WERI-Rb-1 (cell line): Measurements from ENCODE around the gene LRPPRC.

ENCODE experiments used
- DNase-seq: peaks from one replicate; pipeline ENCODE4 v3.0.0-alpha.2; 2020
- H3K27ac ChIP-seq: fragments of 250-450 bp; sonication (Bioruptor Pico); 2 replicates; pipeline ENCODE4 v1.5.1; 2020; ENCODE audit warnings: mild to moderate bottlenecking, moderate library complexity
- H3K27me3 ChIP-seq: fragments of 250-450 bp; sonication (Bioruptor Pico); 2 replicates; pipeline ENCODE4 v1.5.1; 2021; ENCODE audit warnings: mild to moderate bottlenecking, low read depth, moderate library complexity; ENCODE audit not compliant: insufficient read depth, severe bottlenecking
- H3K36me3 ChIP-seq: fragments of 250-450 bp; sonication (Bioruptor Pico); 2 replicates; pipeline ENCODE4 v1.5.1; 2020; ENCODE audit warnings: mild to moderate bottlenecking, moderate library complexity
- H3K4me3 ChIP-seq: 2 replicates; pipeline ENCODE4 v1.5.1; 2011; ENCODE audit warnings: low read depth, mild to moderate bottlenecking, control low read depth, low read length
- H3K9me3 ChIP-seq: fragments of 250-450 bp; sonication (Bioruptor Pico); 2 replicates; pipeline ENCODE4 v1.5.1; 2021; ENCODE audit warnings: mild to moderate bottlenecking, moderate library complexity; ENCODE audit not compliant: severe bottlenecking
- TF ChIP-seq, protein P1 (sequence below): IDR thresholded peaks from 2 replicates; pipeline ENCODE4 v1.5.1; 2011; ENCODE audit warnings: low read depth, mild to moderate bottlenecking, control low read depth, inconsistent platforms, low read length

LRPPRC gene

DNA sequence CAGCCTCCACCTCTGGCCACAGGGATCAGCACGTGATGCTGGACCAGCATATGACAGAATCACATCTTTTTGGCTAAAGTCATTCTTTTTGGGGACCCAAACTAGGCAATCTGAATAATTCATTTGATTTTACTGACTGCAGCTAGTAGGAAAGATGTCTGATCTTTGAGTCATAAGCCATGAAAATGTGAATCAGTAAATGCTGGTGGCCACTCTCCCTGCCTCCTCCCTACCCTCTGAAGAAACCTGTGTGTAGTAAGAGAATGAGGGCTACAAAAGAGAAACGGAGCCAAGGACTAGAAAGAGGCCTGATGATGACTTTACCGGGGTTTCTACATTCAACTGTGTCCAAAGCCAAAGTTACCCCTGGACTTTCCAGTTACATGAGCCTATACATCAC, 10.1 kb upstream of the LRPPRC start:
- no peaks in the 10 kb centered on the region for H3K27me3 ChIP-seq
- TF ChIP-seq, protein P1, sequence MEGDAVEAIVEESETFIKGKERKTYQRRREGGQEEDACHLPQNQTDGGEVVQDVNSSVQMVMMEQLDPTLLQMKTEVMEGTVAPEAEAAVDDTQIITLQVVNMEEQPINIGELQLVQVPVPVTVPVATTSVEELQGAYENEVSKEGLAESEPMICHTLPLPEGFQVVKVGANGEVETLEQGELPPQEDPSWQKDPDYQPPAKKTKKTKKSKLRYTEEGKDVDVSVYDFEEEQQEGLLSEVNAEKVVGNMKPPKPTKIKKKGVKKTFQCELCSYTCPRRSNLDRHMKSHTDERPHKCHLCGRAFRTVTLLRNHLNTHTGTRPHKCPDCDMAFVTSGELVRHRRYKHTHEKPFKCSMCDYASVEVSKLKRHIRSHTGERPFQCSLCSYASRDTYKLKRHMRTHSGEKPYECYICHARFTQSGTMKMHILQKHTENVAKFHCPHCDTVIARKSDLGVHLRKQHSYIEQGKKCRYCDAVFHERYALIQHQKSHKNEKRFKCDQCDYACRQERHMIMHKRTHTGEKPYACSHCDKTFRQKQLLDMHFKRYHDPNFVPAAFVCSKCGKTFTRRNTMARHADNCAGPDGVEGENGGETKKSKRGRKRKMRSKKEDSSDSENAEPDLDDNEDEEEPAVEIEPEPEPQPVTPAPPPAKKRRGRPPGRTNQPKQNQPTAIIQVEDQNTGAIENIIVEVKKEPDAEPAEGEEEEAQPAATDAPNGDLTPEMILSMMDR = no peak
- H3K4me3 ChIP-seq = no peak overlapping the region
- no peak for DNase-seq
- H3K9me3 ChIP-seq = no peaks in the 10 kb centered on the region
- H3K36me3 ChIP-seq = no peaks in the 10 kb centered on the region
- H3K27ac ChIP-seq = no peak overlapping the region

DNA sequence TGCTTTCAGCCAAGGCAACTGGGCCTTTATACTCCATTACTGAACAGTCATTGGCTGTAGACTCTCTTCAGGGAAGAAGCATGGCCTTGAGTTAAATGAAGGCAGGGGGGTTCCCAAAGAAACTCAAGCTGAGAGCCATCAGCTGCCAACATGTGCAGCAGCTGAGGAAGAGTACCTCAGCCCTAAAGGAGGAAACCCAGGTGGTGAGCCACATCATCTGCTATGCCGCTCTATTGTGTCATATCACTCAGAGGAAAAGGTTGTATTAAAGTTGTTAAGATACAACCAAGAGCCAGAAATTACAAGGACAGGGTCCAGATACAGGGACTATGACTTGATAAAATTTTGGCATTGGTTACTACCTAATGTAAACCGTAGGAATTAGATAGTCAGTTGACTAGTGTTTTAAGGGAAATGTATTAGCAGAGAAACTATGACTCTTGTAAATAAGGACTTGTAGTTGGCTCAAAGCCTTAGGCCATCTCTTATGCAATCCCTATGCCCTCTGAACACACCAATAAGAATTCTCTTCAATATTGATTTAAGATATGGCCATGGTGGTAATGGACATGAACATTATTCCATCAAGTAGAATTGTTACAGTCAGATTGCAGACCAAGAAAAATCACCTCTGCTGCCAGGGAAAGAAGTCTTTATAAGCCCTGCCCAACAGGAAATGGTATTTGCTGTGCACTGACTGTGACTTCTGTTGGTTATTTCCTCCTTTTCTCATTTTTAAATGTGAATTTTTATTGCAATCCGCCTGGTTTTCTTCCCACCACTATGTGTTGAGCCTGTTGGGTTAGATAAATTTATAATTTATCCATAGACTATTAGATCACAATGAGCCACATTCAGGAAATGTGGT, 9.2 kb upstream of the LRPPRC start:
- H3K9me3 ChIP-seq = no peaks in the 10 kb centered on the region
- no peak for DNase-seq
- H3K36me3 ChIP-seq = no peaks in the 10 kb centered on the region
- no peaks in the 10 kb centered on the region for H3K27me3 ChIP-seq
- TF ChIP-seq, protein P1 = no peak
- no peak overlapping the region for H3K4me3 ChIP-seq
- no peak overlapping the region for H3K27ac ChIP-seq

DNA sequence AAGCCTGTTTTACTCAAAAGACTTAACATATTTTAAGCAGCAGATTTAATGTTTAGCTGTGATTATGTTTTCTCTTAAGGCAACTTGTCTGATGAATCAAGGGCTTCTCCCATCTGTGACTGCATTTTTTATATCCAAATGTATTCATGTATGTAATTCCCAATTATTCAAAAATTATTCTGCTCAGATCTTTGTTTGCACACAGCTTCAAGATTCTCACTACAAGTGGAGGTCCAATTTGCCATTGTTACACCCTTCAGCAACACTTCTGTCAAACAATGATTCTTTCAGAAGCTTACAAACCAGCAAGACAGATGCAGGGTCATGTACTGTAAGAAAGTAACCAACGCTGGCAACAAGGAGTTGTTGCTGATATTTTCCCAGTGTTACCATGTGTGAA, 5.9 kb upstream of the LRPPRC start:
- H3K36me3 ChIP-seq = no peaks in the 10 kb centered on the region
- H3K4me3 ChIP-seq = no peak overlapping the region
- no peaks in the 10 kb centered on the region for H3K27me3 ChIP-seq
- TF ChIP-seq, protein P1 = no peak
- DNase-seq = no peak
- H3K9me3 ChIP-seq = no peaks in the 10 kb centered on the region
- no peak overlapping the region for H3K27ac ChIP-seq

DNA sequence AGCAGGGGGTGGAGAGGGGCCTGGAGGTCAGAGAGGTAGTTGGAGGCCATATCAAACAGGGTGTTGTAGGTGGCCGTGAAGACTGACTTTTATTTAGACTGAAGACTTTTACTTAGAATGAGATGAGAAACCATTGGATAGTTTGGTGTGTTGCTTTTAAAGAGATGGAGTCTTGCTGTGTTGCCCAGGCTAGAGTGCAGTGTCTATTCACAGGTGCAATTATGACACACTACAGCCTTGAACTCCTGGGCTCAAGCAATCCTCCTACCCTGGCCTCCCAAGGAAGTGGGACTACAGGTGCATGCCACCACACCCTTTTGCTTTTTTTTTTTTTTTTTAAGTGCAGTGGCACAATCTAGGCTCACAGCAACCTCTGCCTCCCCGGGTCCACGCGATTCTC, 2.5 kb upstream of the LRPPRC start:
- H3K27me3 ChIP-seq = no peaks in the 10 kb centered on the region
- DNase-seq = no peak
- TF ChIP-seq, protein P1 = no peak
- H3K27ac ChIP-seq = no peak overlapping the region
- H3K4me3 ChIP-seq = no peak overlapping the region
- no peaks in the 10 kb centered on the region for H3K9me3 ChIP-seq
- H3K36me3 ChIP-seq = peaks cover 23% of the 10 kb centered on the region

DNA sequence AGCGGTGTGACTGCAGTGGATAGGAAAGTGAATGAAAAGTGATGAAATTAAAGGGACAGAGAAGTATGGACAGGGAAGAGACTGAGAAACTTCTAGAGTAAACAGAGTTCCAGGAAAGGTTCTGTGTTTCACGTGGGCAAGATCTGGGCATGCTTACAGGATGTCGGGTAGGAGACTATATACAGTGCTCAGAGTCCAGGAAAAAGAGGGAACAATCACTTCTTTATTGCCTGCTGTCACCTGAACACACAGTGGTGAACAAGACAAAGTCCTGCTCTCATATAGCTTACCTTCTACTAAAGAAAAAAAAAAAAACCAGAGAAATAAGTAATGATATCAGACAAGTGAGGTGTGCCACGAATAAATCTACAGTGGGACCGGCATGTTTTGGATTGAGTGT, 2.4 kb downstream of the LRPPRC start:
- H3K27me3 ChIP-seq = no peaks in the 10 kb centered on the region
- TF ChIP-seq, protein P1 = no peak
- no peaks in the 10 kb centered on the region for H3K9me3 ChIP-seq
- no peak overlapping the region for H3K4me3 ChIP-seq
- H3K27ac ChIP-seq = no peak overlapping the region
- H3K36me3 ChIP-seq = peaks cover 66% of the 10 kb centered on the region
- no peak for DNase-seq

DNA sequence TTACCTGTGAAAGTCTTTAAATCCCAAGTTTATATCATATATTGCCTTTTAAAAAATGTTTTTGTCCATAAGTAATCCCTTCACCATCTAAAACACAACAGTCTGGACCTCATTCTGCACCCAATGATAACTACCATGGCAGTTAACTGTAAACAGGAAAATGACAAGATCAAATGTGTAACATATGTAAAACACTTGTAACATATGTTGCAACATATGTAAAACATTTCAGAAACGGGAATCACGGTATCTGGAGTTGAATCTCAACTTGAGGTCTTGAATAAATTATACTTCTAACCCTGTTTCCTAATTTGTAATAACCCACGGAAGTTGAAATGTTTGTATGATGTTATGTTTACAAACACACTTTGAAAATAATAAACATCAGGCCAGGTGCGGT, 6.2 kb downstream of the LRPPRC start:
- DNase-seq = no peak
- no peaks in the 10 kb centered on the region for H3K9me3 ChIP-seq
- H3K36me3 ChIP-seq = peaks cover 83% of the 10 kb centered on the region
- no peak overlapping the region for H3K27ac ChIP-seq
- H3K4me3 ChIP-seq = no peak overlapping the region
- no peaks in the 10 kb centered on the region for H3K27me3 ChIP-seq
- TF ChIP-seq, protein P1 = no peak
